Coronary artery (tissue), 2 donors: ENCODE results near the gene MAP3K20.
"Not testable (repeated sequence)": the region's sequence is repeated elsewhere in the genome, so short reads cannot be mapped to it uniquely, and the experiment has no call there.

Experiments
- DNase-seq: peaks from one replicate; pipeline ENCODE4 v3.0.0-alpha.2; 2017; ENCODE audit warnings: low spot score
- H3K27ac ChIP-seq, 2 donors: fragments of 200-600 bp; sonication (generic); one replicate each; pipeline ENCODE4 v1.5.1; 2016 to 2019
- H3K4me3 ChIP-seq: fragments of 200-600 bp; sonication (generic); 2 replicates; pipeline ENCODE4 v1.5.1; 2016; ENCODE audit warnings: mild to moderate bottlenecking, moderate library complexity
- TF ChIP-seq, protein P1 (sequence below): fragments of 200-600 bp; sonication (generic); IDR thresholded peaks from one replicate; pipeline ENCODE4 v1.5.1; 2019; ENCODE audit warnings: antibody characterized with exemption

MAP3K20 gene

DNA sequence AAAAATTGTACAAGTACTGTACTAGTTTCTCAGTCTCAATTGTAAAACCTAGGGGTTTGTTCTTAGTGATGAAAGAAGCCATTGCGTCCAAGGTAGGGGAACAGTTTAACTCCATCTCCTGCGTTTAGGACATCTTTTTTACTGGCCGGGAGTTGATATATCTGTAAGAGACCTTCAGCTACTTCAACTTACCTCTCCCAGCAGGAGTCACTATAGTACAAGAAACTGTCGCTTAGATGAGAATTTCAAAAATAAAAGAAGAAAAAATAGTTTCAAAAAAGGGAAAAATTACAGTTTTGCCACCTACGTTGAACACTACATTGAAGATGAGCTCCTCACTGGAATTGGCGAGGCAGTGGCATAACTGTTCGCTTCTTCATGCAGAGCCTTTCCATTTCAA is 122.7 kb downstream of the MAP3K20 start:
- DNase-seq = no peak
- H3K4me3 ChIP-seq = no peak overlapping the region
- H3K27ac ChIP-seq = peak overlapping the region in 1 of 2 donors; percentile 40
- TF ChIP-seq, protein P1, sequence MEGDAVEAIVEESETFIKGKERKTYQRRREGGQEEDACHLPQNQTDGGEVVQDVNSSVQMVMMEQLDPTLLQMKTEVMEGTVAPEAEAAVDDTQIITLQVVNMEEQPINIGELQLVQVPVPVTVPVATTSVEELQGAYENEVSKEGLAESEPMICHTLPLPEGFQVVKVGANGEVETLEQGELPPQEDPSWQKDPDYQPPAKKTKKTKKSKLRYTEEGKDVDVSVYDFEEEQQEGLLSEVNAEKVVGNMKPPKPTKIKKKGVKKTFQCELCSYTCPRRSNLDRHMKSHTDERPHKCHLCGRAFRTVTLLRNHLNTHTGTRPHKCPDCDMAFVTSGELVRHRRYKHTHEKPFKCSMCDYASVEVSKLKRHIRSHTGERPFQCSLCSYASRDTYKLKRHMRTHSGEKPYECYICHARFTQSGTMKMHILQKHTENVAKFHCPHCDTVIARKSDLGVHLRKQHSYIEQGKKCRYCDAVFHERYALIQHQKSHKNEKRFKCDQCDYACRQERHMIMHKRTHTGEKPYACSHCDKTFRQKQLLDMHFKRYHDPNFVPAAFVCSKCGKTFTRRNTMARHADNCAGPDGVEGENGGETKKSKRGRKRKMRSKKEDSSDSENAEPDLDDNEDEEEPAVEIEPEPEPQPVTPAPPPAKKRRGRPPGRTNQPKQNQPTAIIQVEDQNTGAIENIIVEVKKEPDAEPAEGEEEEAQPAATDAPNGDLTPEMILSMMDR = no peak

- Histone ChIP-seq H3K4me3 (no peak overlapping the region), H3K27ac (peak overlapping the region; percentile 40 to 46)
- TF ChIP-seq, protein P1 = no peak
Observed at GRCh38 chr2:173199294-173199693, 123.6 kb downstream of the MAP3K20 start.

DNA sequence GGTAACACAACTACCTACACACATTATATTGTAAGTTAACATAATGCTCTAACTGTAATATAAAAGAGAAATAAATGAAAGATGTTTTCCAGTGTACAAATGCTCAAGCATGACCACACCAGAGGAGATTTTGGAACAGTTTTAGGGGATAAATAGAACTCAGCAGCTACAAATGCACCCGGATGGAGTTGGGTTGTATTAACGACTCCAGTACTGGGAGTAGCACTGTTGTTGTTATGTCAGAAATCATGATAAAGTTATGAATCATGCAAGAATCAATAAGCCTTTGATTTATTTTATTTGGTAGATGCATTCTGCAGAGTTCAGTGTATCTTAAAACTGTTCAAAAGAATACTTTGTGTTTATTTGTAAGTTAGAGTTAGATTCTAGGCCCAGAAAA is 126.9 kb downstream of the MAP3K20 start:
- peak overlapping the region; percentile 55 to 76 for H3K27ac ChIP-seq
- H3K4me3 ChIP-seq = no peak overlapping the region
- TF ChIP-seq, protein P1 = no peak
- no peak for DNase-seq

More at GRCh38 chr2:173199294-173199693, 123.6 kb downstream of the MAP3K20 start:
- DNase-seq = no peak

- DNase-seq = no peak
- Histone ChIP-seq H3K4me3 (no peak overlapping the region), H3K27ac (peak overlapping the region; percentile 65 to 76)
- TF ChIP-seq, protein P1 = no peak
Observed at GRCh38 chr2:173204316-173204715, 128.7 kb downstream of the MAP3K20 start.

DNA sequence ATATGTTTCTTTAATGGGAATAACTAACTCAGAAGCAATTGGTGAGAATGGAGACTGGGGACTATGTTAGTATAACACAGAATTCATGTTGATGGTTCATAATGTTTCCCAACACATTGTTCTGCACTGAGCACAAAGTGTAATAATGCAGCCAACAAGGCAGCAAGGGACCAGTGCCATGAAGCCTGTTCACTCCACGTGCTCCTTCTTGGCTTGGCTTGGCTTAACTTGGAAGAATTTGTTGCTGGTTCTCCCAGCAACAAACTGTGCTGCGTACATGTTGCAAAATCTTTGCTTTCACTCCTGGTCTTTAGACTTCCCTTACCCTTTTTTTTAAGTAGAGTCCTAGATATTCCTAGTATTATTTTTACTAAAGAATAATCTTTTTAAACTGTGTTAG is 129.7 kb downstream of the MAP3K20 start:
- peak; percentile 93 for DNase-seq
- H3K4me3 ChIP-seq = no peak overlapping the region
- peak overlapping the region; percentile 76 to 80 for H3K27ac ChIP-seq
- TF ChIP-seq, protein P1 = no peak

DNA sequence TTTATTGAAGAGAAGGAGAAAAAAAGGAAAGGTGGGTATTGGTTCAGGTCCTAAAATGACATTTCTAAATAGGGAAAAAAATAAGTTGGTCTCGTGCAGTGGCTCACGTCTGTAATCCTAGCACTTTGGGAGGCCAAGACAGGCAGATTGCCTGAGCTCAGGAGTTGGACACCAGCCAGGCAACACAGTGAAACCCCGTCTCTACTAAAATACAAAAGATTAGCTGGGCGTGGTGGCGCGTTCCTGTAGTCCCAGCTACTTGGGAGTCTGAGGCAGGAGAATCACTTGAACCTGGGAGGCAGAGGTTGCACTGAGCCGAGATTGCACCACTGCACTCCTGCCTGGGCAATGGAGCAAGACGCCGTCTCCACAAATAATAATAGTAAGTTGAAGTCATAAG is 131.5 kb downstream of the MAP3K20 start:
- DNase-seq, H3K4me3 ChIP-seq: not testable (repeated sequence)
- H3K27ac ChIP-seq = peak overlapping the region; percentile 71 to 76

- TF ChIP-seq, protein P1 = peak; percentile 67
- Histone ChIP-seq H3K27ac (peak overlapping the region; percentile 32 to 64), H3K4me3 (no peak overlapping the region)
Observed at GRCh38 chr2:173210270-173211196, 134.9 kb downstream of the MAP3K20 start.

More at GRCh38 chr2:173210270-173211196, 134.9 kb downstream of the MAP3K20 start:
- peak; percentile 82 for DNase-seq
